ENCODE results near the gene BLACAT1.

Gene BLACAT1

DNA sequence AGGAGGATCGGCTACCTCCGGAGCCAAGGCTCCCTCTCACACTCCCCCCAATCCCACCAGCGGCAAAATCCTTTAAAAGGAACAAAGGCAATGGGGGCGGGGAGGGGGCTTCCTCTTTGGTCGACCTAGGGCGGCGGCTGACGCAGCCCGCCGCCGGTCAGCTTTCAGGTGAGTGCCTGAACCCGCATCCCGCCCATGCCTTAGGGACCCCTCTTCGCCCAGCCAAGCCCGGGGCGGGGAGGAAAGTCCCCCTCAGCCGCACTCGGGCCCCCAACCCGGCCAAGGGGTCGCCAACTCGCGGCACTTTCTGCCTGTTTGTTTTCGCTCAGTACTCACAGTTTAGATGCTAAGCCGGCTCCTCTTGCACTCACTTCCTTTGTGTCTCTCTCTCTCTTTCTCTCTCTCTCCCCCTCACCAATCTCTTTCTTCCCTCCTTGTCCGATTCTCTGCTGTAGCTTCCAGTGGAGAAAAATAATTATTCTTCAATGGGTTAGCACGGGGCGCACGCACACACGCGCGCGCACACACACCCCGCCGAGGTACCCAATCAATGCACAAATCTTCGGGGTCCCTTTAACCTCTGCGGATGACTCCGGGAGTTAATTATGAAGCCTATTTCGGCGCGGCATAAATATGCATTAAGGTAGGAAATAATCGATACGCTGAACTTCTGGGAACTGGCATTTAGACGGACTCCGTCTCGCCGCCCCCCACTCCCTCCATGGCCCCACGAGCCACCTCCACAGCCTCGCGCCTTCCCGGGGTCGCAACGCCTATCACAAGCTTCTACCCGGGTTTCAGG, at the start of gene BLACAT1:
Gene BLACAT1, minus strand, starts transcription at position 465 of the 802 bp plus-strand sequence.
- no peak for DNase-seq

GRCh38 chr1:205505076-205505729, 49.4 kb upstream of the BLACAT1 start:
- no peak for DNase-seq

DNA sequence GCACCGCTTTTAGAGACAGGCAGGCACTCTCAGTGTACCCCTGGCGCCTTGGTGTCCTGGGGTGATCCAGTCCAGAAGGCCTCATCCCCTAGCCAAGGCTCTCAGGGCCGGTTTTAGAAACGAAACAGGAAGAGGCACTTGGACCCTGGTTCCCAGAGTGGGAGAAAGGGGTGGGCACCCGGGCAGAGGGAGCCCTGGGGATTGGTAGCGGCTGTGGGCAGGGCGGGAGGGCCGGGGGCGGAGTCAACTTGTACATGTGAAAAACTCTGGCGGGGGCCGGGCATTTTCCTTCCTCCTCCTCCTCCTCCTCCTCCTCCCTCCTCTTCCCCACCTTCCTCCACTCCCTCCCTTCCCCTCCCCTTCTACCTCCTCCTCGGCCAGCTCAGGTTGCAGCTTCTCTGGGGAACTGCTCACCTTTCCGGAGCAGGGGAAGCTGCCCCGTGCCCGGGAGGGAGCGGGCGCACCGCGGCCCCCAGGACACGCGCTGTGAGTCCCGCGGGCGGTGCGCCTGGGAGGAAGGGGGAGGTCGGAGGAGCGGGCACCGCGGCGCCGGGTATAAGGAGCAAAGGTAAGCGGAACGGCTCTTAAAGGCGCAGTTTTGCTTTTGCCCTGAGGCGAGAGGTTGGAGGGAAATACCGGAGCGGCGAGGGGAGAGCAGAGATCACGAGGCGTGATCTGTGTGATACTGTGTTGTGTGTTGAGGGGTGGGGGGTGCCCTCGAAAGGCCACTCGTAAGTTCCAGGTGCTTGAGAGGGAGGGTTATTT, 48.6 kb upstream of the BLACAT1 start, which contains the start of gene CDK18:
Gene CDK18, plus strand, starts transcription at position 359 of the 765 bp plus-strand sequence. CDS start 18,499 bp downstream, outside the sequence.
- DNase-seq = peak; percentile 26

DNA sequence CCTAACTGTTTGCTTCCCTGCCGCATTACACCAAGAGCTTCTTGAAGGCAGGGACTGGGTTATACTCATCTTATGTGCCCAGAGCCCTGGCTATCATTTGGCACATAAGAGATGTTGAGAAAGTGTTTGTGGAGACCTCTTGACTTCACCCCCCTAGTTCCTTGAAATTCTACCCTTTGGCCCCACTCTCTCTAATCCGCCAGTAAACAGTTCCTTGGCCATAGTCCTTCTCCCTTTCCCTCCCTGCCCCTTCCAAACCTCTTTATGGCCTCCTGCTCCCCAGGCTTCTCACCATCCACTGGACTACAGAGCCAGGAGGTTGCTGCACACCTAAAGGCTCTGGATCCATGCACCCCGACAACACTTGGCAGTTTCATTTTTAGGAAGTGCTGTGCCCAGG, 47.1 kb upstream of the BLACAT1 start:
- no peak for DNase-seq

- no peak for DNase-seq
Observed at GRCh38 chr1:205502111-205502810, 46.4 kb upstream of the BLACAT1 start.

DNA sequence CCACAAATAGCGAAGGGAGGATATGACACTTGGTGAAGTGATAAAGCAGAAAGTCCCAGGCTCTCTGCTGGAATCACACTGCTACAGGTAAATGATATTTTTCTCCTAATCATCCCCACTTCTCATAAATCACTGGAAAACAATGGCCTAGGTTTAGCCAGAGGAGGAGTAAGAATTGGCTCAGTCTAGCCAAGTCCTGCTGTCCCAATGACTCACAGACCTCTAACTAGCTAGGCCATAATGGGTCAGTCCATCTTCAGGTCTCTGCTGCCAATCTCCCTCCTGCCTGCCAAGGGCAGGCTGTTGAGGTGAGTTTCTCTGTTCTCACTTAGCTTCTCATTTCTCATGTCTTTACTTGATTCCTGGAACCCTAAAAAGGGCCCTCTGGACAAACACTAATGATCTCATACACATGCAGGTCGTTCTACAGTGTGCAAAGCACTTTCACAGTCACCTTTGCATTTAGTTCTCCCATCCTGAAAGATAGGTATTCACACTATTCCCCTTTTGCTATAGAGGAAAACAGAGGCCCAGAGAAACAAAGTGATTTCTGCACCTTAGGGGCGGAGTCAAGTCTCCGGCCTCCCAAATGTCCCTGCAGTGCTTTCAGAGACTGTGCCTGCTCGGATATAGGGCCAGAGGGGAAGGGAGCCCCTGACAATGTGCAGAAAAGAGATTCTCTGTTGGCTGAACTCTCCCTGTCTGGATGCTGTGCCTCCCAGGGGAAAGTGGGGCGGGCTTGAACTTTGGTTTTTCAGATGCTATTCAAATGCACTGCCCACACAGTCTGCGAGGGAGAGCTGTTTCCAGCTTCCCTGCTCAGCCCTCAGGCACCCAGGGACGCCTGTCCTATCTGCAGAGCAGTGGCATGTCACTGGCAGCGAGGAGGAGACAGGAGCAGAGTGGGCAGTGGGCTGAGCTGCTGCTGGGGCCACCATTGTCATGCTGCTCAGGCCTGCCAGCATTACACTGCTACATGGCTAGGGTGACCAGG, 44.7 kb upstream of the BLACAT1 start:
- DNase-seq = no peak

DNA sequence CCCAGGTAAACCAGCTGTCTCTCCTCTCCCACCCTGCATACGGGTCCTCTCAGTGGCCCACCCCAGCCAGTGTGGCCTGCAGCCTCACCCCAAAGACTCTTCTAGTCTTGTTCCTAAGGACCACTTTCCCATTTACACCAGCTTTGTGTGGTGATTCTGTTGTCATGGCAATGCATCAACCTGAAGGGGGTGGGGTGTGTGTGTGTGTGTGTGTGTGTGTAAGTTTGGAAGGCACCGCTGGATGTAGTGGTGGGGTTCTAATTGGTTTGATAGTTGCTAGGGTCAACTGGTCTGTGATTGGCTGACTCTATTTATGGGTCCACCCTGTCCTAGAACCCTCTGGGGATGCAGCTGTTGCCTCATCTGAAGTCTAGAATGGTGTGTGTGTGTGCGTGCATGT, 43.9 kb upstream of the BLACAT1 start:
- no peak for DNase-seq

GRCh38 chr1:205497351-205497750, 41.5 kb upstream of the BLACAT1 start:
- DNase-seq = no peak

- DNase-seq = no peak
Observed at GRCh38 chr1:205496661-205497060, 40.8 kb upstream of the BLACAT1 start.

DNA sequence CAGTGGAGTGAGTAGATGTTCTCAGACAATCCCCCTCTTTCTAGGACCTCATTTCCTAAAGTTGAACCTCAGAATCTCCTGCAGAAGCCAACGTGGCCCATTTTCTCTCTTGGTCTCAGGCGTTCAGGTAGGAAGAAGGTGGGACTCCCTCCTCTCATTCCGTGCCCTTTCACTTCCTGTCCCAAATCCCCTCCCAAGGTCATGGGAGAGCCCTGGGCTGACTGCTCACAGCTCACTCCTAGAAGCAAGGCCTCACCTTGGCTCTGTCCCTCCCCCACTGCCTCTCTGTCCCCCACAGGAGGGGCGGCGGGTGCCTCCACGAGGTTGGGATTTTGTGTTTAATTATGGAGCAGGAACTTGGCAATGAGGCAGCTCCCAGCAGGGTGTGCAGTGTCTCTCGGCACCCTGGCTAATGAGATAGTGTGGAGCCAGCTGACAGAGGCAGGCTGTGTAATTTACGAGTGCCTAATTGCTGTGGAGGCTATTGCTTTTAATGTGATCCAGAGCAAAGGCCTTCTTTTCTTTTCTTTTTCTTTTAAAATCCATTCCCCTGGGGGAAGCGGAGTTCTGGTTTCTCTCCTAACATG, 39.5 kb upstream of the BLACAT1 start:
- DNase-seq = no peak

DNA sequence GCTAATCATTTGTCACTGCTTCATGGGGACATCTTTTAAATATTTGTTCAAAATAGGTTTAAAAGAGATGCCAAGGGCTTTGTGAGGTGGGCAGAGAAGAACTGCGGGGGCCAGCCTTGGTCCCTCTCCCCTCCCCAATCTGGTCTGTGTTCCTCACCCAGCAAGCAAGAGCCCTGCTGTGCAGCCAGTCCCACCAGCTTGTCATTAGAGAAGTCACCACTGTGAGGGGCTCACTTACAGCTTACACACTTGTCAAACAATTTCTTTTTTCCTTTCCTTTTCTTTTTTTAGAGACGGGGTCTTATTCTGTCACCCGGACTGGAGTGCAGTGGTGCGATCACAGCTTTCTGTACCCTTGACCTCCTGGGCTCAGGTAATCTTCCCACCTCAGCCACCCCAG, 38.3 kb upstream of the BLACAT1 start:
- no peak for DNase-seq

GRCh38 chr1:205493241-205494085, 37.6 kb upstream of the BLACAT1 start:
- no peak for DNase-seq

DNA sequence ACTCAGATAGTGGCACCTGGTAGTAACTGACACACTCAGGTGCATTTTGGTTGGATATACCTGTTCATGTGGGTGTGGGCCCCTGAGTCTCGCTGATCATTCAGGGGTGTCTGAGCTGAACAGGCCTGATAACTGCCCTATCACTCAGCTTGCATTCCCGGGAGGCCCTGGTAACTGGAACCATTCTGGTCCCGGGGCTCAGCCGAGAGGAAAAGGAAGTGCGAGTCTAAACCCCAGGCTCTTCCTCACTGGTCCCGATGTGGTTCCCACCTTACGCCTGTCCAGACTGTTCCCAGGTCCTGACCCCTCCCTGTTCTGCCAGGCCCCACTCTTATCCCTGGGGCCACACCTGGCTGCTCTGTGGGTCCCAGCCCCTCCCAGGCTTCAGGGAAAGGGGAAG, 36.9 kb upstream of the BLACAT1 start:
- no peak for DNase-seq

DNA sequence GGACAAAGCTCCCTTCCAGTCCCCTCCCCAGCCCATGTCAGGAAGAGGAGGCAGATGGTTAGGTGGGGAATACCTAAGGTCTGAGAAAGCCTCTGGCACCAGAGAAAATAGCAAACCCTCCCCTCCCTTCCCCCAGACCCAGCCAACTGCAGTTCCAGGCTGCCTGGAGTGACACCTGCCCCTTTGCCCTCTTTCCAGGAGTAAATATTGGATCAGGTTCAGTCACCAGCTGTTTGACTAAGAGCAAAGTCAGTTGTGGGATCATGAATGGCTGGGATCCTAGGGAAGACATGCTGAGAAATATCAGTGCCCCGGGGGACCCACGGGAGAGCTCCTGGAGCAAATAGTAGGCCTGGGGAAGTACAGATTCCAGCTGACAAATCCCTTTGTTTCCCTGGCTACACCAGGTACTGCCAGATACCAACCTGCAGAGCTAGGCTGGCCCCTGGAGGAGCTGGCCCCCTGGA, 36.4 kb upstream of the BLACAT1 start:
- no peak for DNase-seq

DNA sequence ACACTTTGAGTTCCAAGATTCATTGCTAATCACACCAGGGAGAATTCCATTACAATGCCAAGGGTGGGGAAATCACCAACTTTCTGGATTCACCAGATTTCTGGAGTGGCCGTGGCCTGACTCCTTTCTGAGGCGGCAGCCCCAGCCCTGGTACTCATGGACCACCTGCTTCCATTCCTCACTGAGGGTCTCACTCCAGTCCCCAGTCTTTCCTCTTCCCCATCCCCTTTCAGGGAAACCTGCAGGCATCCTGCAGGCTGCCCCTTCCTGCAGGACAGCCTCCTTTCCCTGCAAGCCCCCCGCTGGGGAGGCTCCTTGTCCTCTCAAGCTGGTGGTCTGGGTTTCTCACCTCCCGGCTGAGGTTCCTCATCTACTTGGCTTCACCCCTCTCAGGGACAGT, 35.9 kb upstream of the BLACAT1 start:
- no peak for DNase-seq

DNA sequence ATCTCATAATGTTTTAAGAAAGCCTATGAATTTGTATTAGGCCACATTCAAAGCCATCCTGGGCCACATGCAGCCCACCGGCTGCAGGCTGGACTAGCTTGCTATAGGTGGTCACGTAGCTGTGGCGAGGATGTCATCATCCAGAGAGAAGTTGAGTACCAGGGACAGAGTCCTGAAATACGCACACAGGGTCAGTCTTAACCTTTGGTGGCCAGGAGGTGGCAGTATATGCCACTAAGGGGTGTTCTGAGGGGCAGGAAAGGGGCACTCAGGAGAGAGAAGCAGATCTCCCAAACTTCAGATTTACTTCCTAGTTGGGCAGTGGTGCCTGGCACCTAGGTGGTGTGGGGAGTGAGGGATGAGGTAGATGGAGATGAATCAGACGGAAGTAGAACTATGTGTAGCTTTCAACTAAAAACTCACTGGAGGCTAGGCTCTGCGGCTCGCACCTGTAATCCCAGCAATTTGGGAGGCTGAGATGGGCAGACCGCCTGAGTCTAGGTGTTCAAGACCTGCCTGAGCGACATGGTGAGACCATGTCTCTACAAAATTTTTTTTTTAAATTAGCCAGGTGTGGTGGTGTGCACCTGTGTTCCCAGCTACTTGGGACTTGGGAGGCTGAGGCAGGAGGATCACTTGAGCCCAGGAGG, 32.4 kb upstream of the BLACAT1 start:
- peak; percentile 62 for DNase-seq

GRCh38 chr1:205486258-205486657, 30.4 kb upstream of the BLACAT1 start:
- no peak for DNase-seq

- peak; percentile 77 for DNase-seq
Observed at GRCh38 chr1:205484985-205485967, 29.4 kb upstream of the BLACAT1 start.
